Spleen (tissue), 11 donors: ENCODE measurements around the gene SLC40A1. TPM values are rescaled to one million over a fixed set of nuclear protein-coding genes. Genes with fewer than 3 reads are reported as not detected.

ENCODE experiments used
- DNase-seq: peaks from one replicate; pipeline ENCODE4 v3.0.0-alpha.2; 2020
- H3K27ac ChIP-seq, 8 donors: fragments of 200-600 bp; sonication (generic) in 7 of 8; 1 replicate in 4 of 8; 2 replicates in 4 of 8; pipeline versions ENCODE4 v1.5.0 to v1.8.0; 2016 to 2021; ENCODE audit warnings: inconsistent platforms in 4 of 8, mild to moderate bottlenecking in 4 of 8, moderate library complexity in 1 of 8
- H3K27me3 ChIP-seq, 7 donors: fragments of 200-600 bp; sonication (generic) in 6 of 7; replicated peaks in 1 of 7; 1 replicate in 4 of 7; 2 replicates in 3 of 7; pipeline versions ENCODE4 v1.5.0 to v1.8.0; 2016 to 2021; ENCODE audit warnings: inconsistent platforms in 3 of 7, mild to moderate bottlenecking in 1 of 7
- H3K36me3 ChIP-seq, 6 donors: fragments of 200-600 bp; sonication (generic) in 5 of 6; 1 replicate in 4 of 6; 2 replicates in 2 of 6; pipeline versions ENCODE4 v1.5.0 to v1.8.0; 2016 to 2021; ENCODE audit warnings: inconsistent platforms in 2 of 6
- H3K4me1 ChIP-seq, 6 donors: fragments of 200-600 bp; sonication (generic) in 5 of 6; 1 replicate in 3 of 6; 2 replicates in 3 of 6; pipeline versions ENCODE4 v1.5.0 to v1.8.0; 2016 to 2021; ENCODE audit warnings: inconsistent platforms in 3 of 6
- H3K4me3 ChIP-seq, 8 donors: fragments of 200-600 bp; sonication (generic) in 7 of 8; 1 replicate in 4 of 8; 2 replicates in 4 of 8; pipeline versions ENCODE4 v1.5.0 to v1.8.0; 2016 to 2021; ENCODE audit warnings: inconsistent platforms in 4 of 8, mild to moderate bottlenecking in 4 of 8, moderate library complexity in 2 of 8
- H3K9me3 ChIP-seq, 8 donors: fragments of 200-600 bp; sonication (generic) in 7 of 8; 1 replicate in 4 of 8; 2 replicates in 4 of 8; pipeline versions ENCODE4 v1.5.0 to v1.8.0; 2016 to 2021; ENCODE audit warnings: inconsistent platforms in 4 of 8
- POLR2A ChIP-seq, 3 donors: fragments of 450-650 bp; IDR thresholded peaks; one replicate each; pipeline ENCODE4 v1.5.1; 2017; ENCODE audit warnings: antibody characterized with exemption in 3 of 3, mild to moderate bottlenecking in 1 of 3
- POLR2AphosphoS5 ChIP-seq, 3 donors: sonication (generic); formaldehyde crosslinking; IDR thresholded peaks; one replicate each; pipeline ENCODE4 v1.5.1; 2017; ENCODE audit warnings: antibody characterized with exemption in 3 of 3
- WGBS, 5 donors: extraction: QIAGEN DNeasy Blood & Tissue Kit in 3 of 5; methylation state at CpG; one replicate each; pipeline versions ENCODE4 v1.1.5 to v1.1.7; 2013 to 2018; 5-methylcytosine and 5-hydroxymethylcytosine counted together
- intact Hi-C: fragments of 100-400 bp; cut with DNase I; formaldehyde crosslinking; loops from one replicate; pipeline ENCODE4 v1.15.0; 2023; ENCODE audit warnings: low total_unique reads
- polyA plus RNA-seq, 3 donors: library from polyadenylated mRNA; stranded (reverse); fragments of 200-250 nt; gene quantifications; one replicate each; pipeline ENCODE4 v1.2.1, GENCODE V29; 2013
- total RNA-seq, 7 donors: library from RNA; depleted of rRNA in 3 of 7; stranded (reverse); fragments of >200 nt in 3 of 7; fragmentation: NEBNext Ultra II Directional in 4 of 7; extraction: Animal tissue kit (Norgen Biotek cat#: 25700) in 4 of 7; gene quantifications; one replicate each; pipeline versions ENCODE4 v1.1.0 to v1.2.1, GENCODE V29; 2016 to 2021
- TF ChIP-seq, protein P1 (sequence below), 11 experiments: fragments of 200-600 bp in 7 of 11; fragments of 450-650 bp in 4 of 11; sonication (generic) in 4 of 11; IDR thresholded peaks in 8 of 11; conservative IDR thresholded peaks in 3 of 11; 1 replicate in 7 of 11; 2 replicates in 4 of 11; pipeline versions ENCODE4 v1.4.0 to v1.8.0; 2016 to 2021; ENCODE audit warnings: antibody characterized with exemption in 11 of 11, inconsistent platforms in 4 of 11, mild to moderate bottlenecking in 1 of 11
- donor health status: healthy with polysubstance abuse.
- donor health status: DM: no; HTN: no; CAD: no; lungs with moderate emphysema.
- donor health status: DM: no; HTN: no; CAD: no.
- donor health status: Bipolar disorder and iron deficiency.
- donor health status: healthy.
- donor health status: DM: no; HTN: no; CAD: no.
- donor health status: DM: yes; HTN: yes; CAD: no.

SLC40A1 gene
- total and polyA plus RNA-seq, 10 donors, result 55.7 to 843 (median 455) TPM

DNA sequence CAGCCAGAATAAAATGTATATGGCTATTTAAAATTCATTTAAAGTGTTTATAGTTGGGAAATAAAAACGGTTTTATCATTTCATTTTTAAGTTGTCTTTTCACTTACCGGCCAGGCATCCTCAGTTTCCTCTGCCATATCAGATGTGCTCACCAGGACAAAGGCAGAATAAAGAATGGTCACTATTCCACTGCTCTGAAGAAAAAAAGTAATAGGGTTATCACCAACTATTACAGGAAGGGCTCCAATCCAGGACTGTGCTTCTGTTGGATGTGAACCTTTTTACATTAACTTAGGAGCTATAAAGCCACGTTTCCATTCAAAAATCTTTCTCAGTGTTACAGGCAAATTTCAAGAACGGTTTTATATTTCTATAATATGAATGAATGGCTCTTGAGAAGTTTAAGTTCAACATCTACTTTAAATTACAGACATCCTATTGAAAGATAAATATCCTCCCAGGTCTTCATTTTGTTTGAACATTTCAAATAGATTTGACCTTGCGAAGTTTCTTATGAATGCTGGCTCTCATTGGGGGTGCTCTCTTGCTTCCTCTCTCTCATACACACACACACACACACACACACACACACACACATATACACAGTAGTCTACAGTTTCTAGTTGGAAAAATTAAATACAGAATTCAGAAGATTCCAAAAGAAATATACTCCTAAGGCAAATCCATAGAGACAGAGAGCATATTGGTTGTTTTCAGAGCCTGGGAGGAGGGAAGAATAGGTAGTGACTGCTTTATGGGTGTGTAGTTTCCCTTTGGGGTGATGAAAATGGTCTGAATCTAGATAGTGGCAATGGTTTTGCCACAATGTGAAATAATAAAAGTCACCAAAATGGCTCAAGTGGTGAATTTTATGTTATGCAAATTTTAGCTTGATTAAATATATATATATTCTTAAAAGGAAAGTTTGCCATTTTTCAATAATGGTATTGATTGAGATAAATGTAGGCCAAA, 2.9 kb upstream of the SLC40A1 start:
- Histone ChIP-seq H3K27me3 (peaks cover 0 to 31% (median 7%) of the 10 kb centered on the region in 7 donors), H3K27ac (peak overlapping the region in 5 of 8 donors; percentile 10 to 96 (median 92)), H3K36me3 (peaks cover 0 to 2% (median 0%) of the 10 kb centered on the region in 6 donors), H3K4me1 (peaks cover 4 to 47% (median 20%) of the 10 kb centered on the region in 6 donors), H3K9me3 (no peaks in the 10 kb centered on the region), H3K4me3 (no peak overlapping the region)
- TF ChIP-seq, protein P1, sequence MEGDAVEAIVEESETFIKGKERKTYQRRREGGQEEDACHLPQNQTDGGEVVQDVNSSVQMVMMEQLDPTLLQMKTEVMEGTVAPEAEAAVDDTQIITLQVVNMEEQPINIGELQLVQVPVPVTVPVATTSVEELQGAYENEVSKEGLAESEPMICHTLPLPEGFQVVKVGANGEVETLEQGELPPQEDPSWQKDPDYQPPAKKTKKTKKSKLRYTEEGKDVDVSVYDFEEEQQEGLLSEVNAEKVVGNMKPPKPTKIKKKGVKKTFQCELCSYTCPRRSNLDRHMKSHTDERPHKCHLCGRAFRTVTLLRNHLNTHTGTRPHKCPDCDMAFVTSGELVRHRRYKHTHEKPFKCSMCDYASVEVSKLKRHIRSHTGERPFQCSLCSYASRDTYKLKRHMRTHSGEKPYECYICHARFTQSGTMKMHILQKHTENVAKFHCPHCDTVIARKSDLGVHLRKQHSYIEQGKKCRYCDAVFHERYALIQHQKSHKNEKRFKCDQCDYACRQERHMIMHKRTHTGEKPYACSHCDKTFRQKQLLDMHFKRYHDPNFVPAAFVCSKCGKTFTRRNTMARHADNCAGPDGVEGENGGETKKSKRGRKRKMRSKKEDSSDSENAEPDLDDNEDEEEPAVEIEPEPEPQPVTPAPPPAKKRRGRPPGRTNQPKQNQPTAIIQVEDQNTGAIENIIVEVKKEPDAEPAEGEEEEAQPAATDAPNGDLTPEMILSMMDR (IDR thresholded peaks at IDR 0.05 in 8 of 11, conservative IDR thresholded peaks at IDR 0.05 in 3 of 11), result no peak
- TF ChIP-seq POLR2A (IDR thresholded peaks at IDR 0.05), result no peak
- no peak for TF ChIP-seq POLR2AphosphoS5 (IDR thresholded peaks at IDR 0.05)
- intact Hi-C loops, result no loop called here
- 67 to 85% (median 74%) methylated on average over 5 of the region's 5 CpGs for WGBS, 5 donors
- DNase-seq, result no peak

DNA sequence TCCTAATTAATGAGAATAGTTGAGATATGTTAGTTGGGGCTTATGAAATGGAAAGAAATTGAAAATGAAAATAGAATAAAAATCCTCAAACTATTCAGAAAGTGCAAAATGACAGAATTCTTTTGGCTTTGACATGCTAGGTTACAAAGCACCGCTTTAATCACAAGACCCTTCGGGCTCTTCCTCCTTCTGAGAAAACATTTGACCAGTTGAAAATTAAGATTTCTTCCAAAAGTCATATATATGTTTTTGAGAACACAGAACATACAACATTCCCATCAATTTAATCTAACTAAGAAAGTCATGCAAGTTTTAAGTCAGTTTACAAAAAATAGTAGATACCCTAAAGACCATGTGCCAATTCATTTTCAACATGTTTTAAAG, 2.2 kb upstream of the SLC40A1 start:
- Histone ChIP-seq H3K36me3 (peaks cover 0 to 9% (median 0%) of the 10 kb centered on the region in 6 donors), H3K4me3 (no peak overlapping the region), H3K27me3 (peaks cover 0 to 31% (median 7%) of the 10 kb centered on the region in 7 donors), H3K4me1 (peaks cover 4 to 54% (median 24%) of the 10 kb centered on the region in 6 donors), H3K9me3 (no peaks in the 10 kb centered on the region), H3K27ac (peak overlapping the region in 6 of 8 donors; percentile 10 to 96 (median 92))
- intact Hi-C loops, result no loop called here
- no peak for DNase-seq
- WGBS, 5 donors, result 70 to 95% (median 72%) methylated on average over 2 of the region's 2 CpGs
- TF ChIP-seq POLR2A (IDR thresholded peaks at IDR 0.05), result no peak
- TF ChIP-seq POLR2AphosphoS5 (IDR thresholded peaks at IDR 0.05), result no peak
- TF ChIP-seq, protein P1 (IDR thresholded peaks at IDR 0.05 in 8 of 11, conservative IDR thresholded peaks at IDR 0.05 in 3 of 11), result no peak

DNA sequence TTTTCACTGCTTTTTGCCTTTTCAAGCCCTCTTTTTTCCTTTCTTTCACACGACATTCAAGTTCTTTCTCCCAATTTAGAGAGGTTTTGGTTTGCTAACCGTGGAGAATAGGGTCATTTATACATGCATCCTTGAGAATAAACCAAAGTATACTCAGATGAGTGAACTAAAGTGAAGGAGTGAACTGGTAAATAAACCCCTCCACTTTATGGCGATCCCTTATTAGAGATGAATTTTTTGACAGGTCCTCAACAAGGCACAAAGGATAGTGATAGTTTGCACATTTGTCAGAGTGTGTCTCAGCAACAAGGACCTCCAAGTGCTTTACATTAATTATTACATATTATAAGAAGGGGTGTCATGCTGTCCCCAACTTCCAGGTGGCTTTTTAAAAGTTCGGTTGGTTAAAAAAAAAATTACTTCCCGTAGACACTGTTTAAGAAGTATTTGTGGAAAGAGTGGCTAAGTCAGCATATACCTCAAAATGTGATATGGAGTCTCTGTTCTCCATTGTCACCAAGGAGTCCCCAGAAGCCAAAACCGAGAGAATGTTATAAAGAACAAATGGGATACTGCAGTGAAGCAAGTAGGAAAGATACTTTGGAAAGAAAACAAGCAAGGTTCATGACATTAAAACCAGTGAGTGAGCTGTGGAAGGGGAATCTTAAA, 1.7 kb upstream of the SLC40A1 start:
- peak overlapping the region in 4 of 8 donors; percentile 55 to 84 (median 68) for H3K4me3 ChIP-seq

More for the DNA sequence above, 1.7 kb upstream of the SLC40A1 start:
- DNase-seq, result no peak
- TF ChIP-seq POLR2A (IDR thresholded peaks at IDR 0.05), result no peak
- TF ChIP-seq, protein P1 (IDR thresholded peaks at IDR 0.05 in 8 of 11, conservative IDR thresholded peaks at IDR 0.05 in 3 of 11), result no peak
- TF ChIP-seq POLR2AphosphoS5 (IDR thresholded peaks at IDR 0.05), result no peak
- 47 to 69% (median 55%) methylated on average over 6 of the region's 6 CpGs for WGBS, 5 donors
- Histone ChIP-seq H3K27me3 (peaks cover 0 to 31% (median 7%) of the 10 kb centered on the region in 7 donors), H3K36me3 (peaks cover 0 to 12% (median 0%) of the 10 kb centered on the region in 6 donors), H3K4me1 (peaks cover 4 to 59% (median 27%) of the 10 kb centered on the region in 6 donors), H3K27ac (peak overlapping the region in 7 of 8 donors; percentile 10 to 96 (median 92)), H3K9me3 (no peaks in the 10 kb centered on the region)
- intact Hi-C loops, result no loop called here
